Liver (tissue), 5 donors: ENCODE data around the gene DNAH3. TPM values are rescaled to one million over a fixed set of nuclear protein-coding genes. Genes with fewer than 3 reads are reported as not detected.

ENCODE experiments used
- EGR1 ChIP-seq, 2 donors: IDR thresholded peaks; 2 replicates each; pipeline ENCODE4 v1.6.1; 2016 to 2018; ENCODE audit warnings: antibody characterized with exemption in 2 of 2, low read depth in 2 of 2
- FOXA1 ChIP-seq: IDR thresholded peaks from 2 replicates; pipeline ENCODE4 v1.6.1; 2016; ENCODE audit warnings: antibody characterized with exemption
- GABPA ChIP-seq, 2 donors: IDR thresholded peaks in 1 of 2; conservative IDR thresholded peaks in 1 of 2; 2 replicates each; pipeline ENCODE4 v1.6.1; 2016; ENCODE audit warnings: antibody characterized with exemption in 2 of 2, mild to moderate bottlenecking in 1 of 2, moderate library complexity in 1 of 2
- HNF4A ChIP-seq, 2 donors: conservative IDR thresholded peaks; 2 replicates each; pipeline ENCODE4 v1.6.1; 2016; ENCODE audit warnings: antibody characterized with exemption in 2 of 2, mild to moderate bottlenecking in 2 of 2
- HNF4G ChIP-seq: IDR thresholded peaks from 2 replicates; pipeline ENCODE4 v1.6.1; 2016; ENCODE audit warnings: antibody characterized with exemption
- JUND ChIP-seq, 2 donors: IDR thresholded peaks; 2 replicates each; pipeline ENCODE4 v1.6.1; 2016; ENCODE audit warnings: antibody characterized with exemption in 2 of 2
- RXRA ChIP-seq, 2 donors: IDR thresholded peaks; 2 replicates each; pipeline ENCODE4 v1.6.1; 2017 to 2018; ENCODE audit warnings: antibody characterized with exemption in 2 of 2, mild to moderate bottlenecking in 1 of 2
- polyA plus RNA-seq, 2 donors: library from polyadenylated mRNA; stranded (reverse) in 1 of 2; unstranded in 1 of 2; fragments of 200-250 nt in 1 of 2; fragments of >200 nt in 1 of 2; fragmentation: Nextera tagmentation in 1 of 2; extraction: Ambion mirVana in 1 of 2; gene quantifications; one replicate each; pipeline versions ENCODE4 v1.2.1 to v1.2.3, GENCODE V29; 2013 to 2015
- total RNA-seq, 2 donors: library from RNA; depleted of rRNA; stranded (reverse); fragments of >200 nt; gene quantifications; one replicate each; pipeline ENCODE4 v1.2.3, GENCODE V29; 2014
- donor health status: healthy.
- donor health status: healthy.
- donor health status: healthy.

Gene DNAH3
- total and polyA plus RNA-seq, 4 donors = not detected

GRCh38 chr16:20883554-20884239, 266.9 kb downstream of the DNAH3 start (continued):
- TF ChIP-seq HNF4G (no peak), HNF4A (conservative IDR thresholded peaks at IDR 0.05) (peak; percentile 62 to 65), RXRA (IDR thresholded peaks at IDR 0.05) (peak; percentile 80 to 89), EGR1 (IDR thresholded peaks at IDR 0.05; ENCODE audit: low read depth in 2 of 2) (peak; percentile 43 to 86), GABPA (IDR thresholded peaks at IDR 0.05 in 1 of 2, conservative IDR thresholded peaks at IDR 0.05 in 1 of 2) (peak in 1 of 2 donors; percentile 40), JUND (IDR thresholded peaks at IDR 0.05) (peak; percentile 7 to 62), FOXA1 (no peak)

Other genes with a start within 250 kb of the DNAH3 start
- 1 to 10 TPM; 1.8 to 2.4 TPM for gene LDAF1, start 7.8 kb upstream of the DNAH3 start, total RNA-seq
- gene LDAF1, start 7.8 kb upstream of the DNAH3 start, polyA plus RNA-seq = 1 to 10 TPM; 1.2 to 1.6 TPM
- gene ZP2, start 60.7 kb upstream of the DNAH3 start, total RNA-seq = not detected
- not detected for gene ZP2, start 60.7 kb upstream of the DNAH3 start, polyA plus RNA-seq
- 10 to 100 TPM in 1 of 2 donors, 1 to 10 TPM in 1; 9.2 to 13.6 TPM for gene ANKS4B, start 82.9 kb upstream of the DNAH3 start, total RNA-seq
- 1 to 10 TPM; 5.7 to 8.3 TPM for gene ANKS4B, start 82.9 kb upstream of the DNAH3 start, polyA plus RNA-seq
- 1 to 10 TPM; 7.2 to 7.8 TPM for gene CRYM, start 127.4 kb upstream of the DNAH3 start, total RNA-seq
- gene CRYM, start 127.4 kb upstream of the DNAH3 start, polyA plus RNA-seq = 1 to 10 TPM; 2.3 to 6.8 TPM